ENCODE measurements around the gene PLAAT2.

The PLAAT2 gene

GRCh38 chr11:63506876-63507275 lies 56.3 kb downstream of the PLAAT2 start:
- TF ChIP-seq ZNF565 (CRISPR knock-in tag; conservative IDR thresholded peaks at IDR 0.05; ENCODE audit: low read depth) (no peak), RARB (CRISPR knock-in tag; IDR thresholded peaks at IDR 0.05) (no peak), ZNF8 (CRISPR knock-in tag; IDR thresholded peaks at IDR 0.05) (no peak), ZFP3 (CRISPR knock-in tag; IDR thresholded peaks at IDR 0.05) (no peak), PPARA (CRISPR knock-in tag; IDR thresholded peaks at IDR 0.05; ENCODE audit: borderline replicate concordance) (no peak), SNAI2 (CRISPR knock-in tag; IDR thresholded peaks at IDR 0.05) (no peak), POU6F1 (CRISPR knock-in tag; IDR thresholded peaks at IDR 0.05; ENCODE audit: borderline replicate concordance, low read depth) (no peak), ZNF70 (CRISPR knock-in tag; IDR thresholded peaks at IDR 0.05) (no peak), TSHZ2 (CRISPR knock-in tag; IDR thresholded peaks at IDR 0.05) (no peak), TOX (CRISPR knock-in tag; IDR thresholded peaks at IDR 0.05; ENCODE audit: borderline replicate concordance) (no peak), PATZ1 (CRISPR knock-in tag; IDR thresholded peaks at IDR 0.05; ENCODE audit: borderline replicate concordance) (no peak), ARNTL (CRISPR knock-in tag; IDR thresholded peaks at IDR 0.05; ENCODE audit: borderline replicate concordance, low read depth) (no peak), ISL1 (CRISPR knock-in tag; IDR thresholded peaks at IDR 0.05) (no peak), ESRRG (CRISPR knock-in tag; IDR thresholded peaks at IDR 0.05) (no peak), TCF4 (CRISPR knock-in tag; IDR thresholded peaks at IDR 0.05; ENCODE audit: borderline replicate concordance) (no peak), ZFP30 (CRISPR knock-in tag; IDR thresholded peaks at IDR 0.05) (no peak), CSDC2 (CRISPR knock-in tag; IDR thresholded peaks at IDR 0.05) (no peak), GLIS3 (CRISPR knock-in tag; IDR thresholded peaks at IDR 0.05) (no peak)
- TF ChIP-seq, protein P1, sequence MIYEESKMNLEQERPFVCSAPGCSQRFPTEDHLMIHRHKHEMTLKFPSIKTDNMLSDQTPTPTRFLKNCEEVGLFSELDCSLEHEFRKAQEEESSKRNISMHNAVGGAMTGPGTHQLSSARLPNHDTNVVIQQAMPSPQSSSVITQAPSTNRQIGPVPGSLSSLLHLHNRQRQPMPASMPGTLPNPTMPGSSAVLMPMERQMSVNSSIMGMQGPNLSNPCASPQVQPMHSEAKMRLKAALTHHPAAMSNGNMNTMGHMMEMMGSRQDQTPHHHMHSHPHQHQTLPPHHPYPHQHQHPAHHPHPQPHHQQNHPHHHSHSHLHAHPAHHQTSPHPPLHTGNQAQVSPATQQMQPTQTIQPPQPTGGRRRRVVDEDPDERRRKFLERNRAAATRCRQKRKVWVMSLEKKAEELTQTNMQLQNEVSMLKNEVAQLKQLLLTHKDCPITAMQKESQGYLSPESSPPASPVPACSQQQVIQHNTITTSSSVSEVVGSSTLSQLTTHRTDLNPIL (CRISPR knock-in tag; IDR thresholded peaks at IDR 0.05; ENCODE audit: low read depth) = no peak
- ATAC-seq = no peak

GRCh38 chr11:63505857-63506528 lies 57.2 kb downstream of the PLAAT2 start, which contains the start of gene LGALS12:
TSS of gene LGALS12 (plus strand) at chr11:63506084. CDS start at chr11:63506459, 375 bp downstream.
- no peak for ATAC-seq
- TF ChIP-seq TCF4 (CRISPR knock-in tag; IDR thresholded peaks at IDR 0.05; ENCODE audit: borderline replicate concordance) = no peak
- no peak for TF ChIP-seq CSRNP3 (CRISPR knock-in tag; IDR thresholded peaks at IDR 0.05)
- TF ChIP-seq TOX (CRISPR knock-in tag; IDR thresholded peaks at IDR 0.05; ENCODE audit: borderline replicate concordance) = no peak
- TF ChIP-seq ZC3H10 (CRISPR knock-in tag; IDR thresholded peaks at IDR 0.05) = no peak
- no peak for TF ChIP-seq SNAI2 (CRISPR knock-in tag; IDR thresholded peaks at IDR 0.05)
- TF ChIP-seq CSDC2 (CRISPR knock-in tag; IDR thresholded peaks at IDR 0.05) = no peak
- TF ChIP-seq ZNF8 (CRISPR knock-in tag; IDR thresholded peaks at IDR 0.05) = no peak
